Erythroblast (primary cell): ENCODE results near the gene XYLT1.

ENCODE experiments used
- GATA1 ChIP-seq: IDR thresholded peaks from 2 replicates; pipeline ENCODE4 v1.6.1; 2011; ENCODE audit warnings: low read depth, mild to moderate bottlenecking, control low read depth, low read length, moderate library complexity
- POLR2A ChIP-seq: IDR thresholded peaks from 2 replicates; pipeline ENCODE4 v1.6.1; 2011; ENCODE audit warnings: mild to moderate bottlenecking, low read length

DNA sequence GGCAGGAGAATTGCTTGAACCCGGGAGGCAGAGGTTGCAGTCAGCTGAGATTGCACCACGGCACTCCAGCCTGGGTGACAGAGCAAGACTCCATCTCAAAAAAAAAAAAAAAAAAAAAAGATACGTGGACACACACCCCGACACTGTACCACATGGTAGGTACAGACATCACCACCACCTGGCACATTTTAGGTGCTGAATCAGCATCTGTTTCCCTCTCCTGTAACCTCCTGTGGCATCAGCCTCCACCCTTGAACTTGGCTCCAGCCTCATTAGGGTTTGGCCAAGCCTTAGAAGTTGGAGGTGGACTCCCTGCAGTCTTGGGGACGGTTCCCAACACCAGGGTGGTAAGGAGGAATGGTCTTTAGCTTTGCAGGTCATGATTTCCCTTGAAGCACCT, 46.0 kb downstream of the XYLT1 start:
- TF ChIP-seq POLR2A = no peak
- no peak for TF ChIP-seq GATA1
